RWPE1 (cell line): ENCODE data around the gene PRKAB1.
A peak's percentile ranks its signal among the peaks of the same experiment; 100 is the strongest.

ENCODE experiments used
- CTCF ChIA-PET: fragments of 350-600 bp; sonication (Branson Sonifier 250); formaldehyde crosslinking; extraction: SDS; loops from one replicate; lab custom pipeline; 2021; lab: Yijun Ruan, JAX
- POLR2A ChIA-PET: fragments of 400-600 bp; formaldehyde crosslinking; extraction: SDS; loops from one replicate; lab custom pipeline; 2020; ENCODE audit warnings: antibody characterized with exemption; ENCODE audit not compliant: low non-redundant PET; lab: Yijun Ruan, JAX
- DNase-seq: peaks from one replicate; pipeline ENCODE4 v3.0.0; 2012; ENCODE audit warnings: low spot score
- H3K27ac ChIP-seq: fragments of 450-650 bp; 2 replicates; pipeline ENCODE4 v1.5.1; 2017
- CTCF ChIP-seq: fragments of 450-650 bp; conservative IDR thresholded peaks from 2 replicates; pipeline ENCODE4 v1.5.1; 2017; ENCODE audit warnings: low read depth, mild to moderate bottlenecking

PRKAB1 gene

DNA sequence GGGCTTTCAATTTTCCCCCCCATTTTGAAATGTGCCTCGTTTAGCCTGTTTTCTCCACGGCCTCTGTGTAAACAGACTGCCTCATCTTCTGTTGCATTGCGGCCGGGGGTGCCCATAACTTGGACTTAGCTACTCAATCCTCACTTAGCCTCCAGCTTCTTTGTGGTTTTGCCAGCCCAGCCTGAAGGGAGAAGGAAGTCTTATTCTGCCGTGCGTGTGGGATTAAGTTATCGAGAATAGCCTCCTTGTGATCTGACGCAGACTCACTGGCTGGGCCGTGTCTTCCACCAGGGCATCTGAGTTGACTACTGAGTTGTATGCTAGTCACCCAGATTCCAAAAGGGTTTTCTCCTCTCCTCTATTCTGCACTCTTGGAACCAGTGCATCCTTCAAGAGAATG is 8.1 kb downstream of the PRKAB1 start:
- ChIA-PET CTCF (no interaction called here), POLR2A (no interaction called here)
- no peak overlapping the region for H3K27ac ChIP-seq
- TF ChIP-seq CTCF = no peak
- no peak for DNase-seq

- TF ChIP-seq CTCF = no peak
- no peak for DNase-seq
- H3K27ac ChIP-seq = no peak overlapping the region
- POLR2A ChIA-PET = no interaction called here
- CTCF ChIA-PET = no interaction called here
Measured at GRCh38 chr12:119676573-119676972, 8.6 kb downstream of the PRKAB1 start.

DNA sequence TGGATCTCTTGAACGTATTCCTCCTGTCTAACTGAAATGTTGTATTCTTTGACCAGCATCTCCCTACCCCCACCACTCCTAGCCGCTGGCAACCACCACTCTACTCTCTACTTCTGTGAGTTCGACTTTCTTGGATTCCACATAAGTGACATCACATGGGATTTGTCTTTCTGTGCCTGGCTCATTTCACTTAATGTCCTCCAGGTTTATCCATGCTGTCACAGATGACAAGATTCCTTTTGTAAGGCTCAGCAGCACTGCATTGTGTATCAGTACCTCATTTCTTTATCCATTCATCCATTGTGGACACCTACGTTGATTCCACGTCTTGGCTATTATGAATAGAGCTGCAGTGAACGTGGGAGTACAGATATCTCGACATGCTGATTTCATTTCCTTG is 10.5 kb downstream of the PRKAB1 start:
- no peak for DNase-seq
- ChIA-PET CTCF (no interaction called here), POLR2A (no interaction called here)
- TF ChIP-seq CTCF = no peak
- no peak overlapping the region for H3K27ac ChIP-seq

DNA sequence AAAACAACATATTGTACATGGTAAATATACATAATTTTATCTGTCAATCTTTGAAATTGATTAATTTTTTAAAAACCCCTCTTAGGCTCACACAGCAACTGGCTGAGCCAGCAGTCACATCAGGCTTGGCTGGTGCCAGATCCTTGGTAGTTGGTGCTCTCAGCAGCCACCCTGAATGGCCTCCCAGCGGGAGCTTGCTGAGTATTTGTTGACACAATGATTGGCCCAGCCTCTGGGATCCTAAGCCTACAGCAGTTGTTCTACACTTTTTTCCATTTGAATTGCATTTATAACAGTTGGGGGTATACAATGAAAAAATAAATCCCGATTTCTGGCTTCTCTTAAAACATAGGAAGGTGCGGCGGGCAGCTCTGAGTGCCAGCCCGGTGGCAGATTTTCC is 11.1 kb downstream of the PRKAB1 start:
- no peak for DNase-seq
- TF ChIP-seq CTCF = no peak
- POLR2A ChIA-PET = no interaction called here
- CTCF ChIA-PET = no interaction called here
- H3K27ac ChIP-seq = no peak overlapping the region

DNA sequence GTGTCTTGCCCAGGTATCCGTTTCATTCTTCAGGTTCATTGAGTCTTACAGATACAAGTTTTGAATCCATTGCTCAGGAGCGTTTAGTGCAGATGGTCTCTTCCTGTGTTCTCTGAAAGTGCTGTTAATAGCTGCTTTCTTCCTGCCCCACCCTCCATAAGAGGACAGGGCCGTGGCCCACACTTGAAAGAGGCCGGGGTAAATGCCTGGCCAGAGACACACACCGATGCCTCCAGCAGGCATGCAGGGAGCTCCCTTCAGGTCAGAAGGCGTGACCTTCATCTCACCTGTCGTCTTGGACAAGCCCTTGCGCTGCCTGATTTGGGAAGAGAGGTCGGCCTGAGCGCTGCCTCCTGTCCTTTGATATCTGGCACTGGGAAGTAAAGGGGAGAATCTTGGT is 11.6 kb downstream of the PRKAB1 start:
- no peak for DNase-seq
- H3K27ac ChIP-seq = no peak overlapping the region; the same call in 1 of the 2 replicates
- ChIA-PET POLR2A (no interaction called here), CTCF (no interaction called here)
- TF ChIP-seq CTCF = no peak

- no peak for DNase-seq
- no peak for TF ChIP-seq CTCF
- 0 out of 2 replicates have a peak overlapping the region, but pooled peaks have one; percentile 10 for H3K27ac ChIP-seq
- ChIA-PET POLR2A (no interaction called here), CTCF (interaction anchor here (0.7 kb wide), 1 partner anchor 121 kb away, joined by 3 read pairs; no protein-coding TSS in a partner anchor)
Measured at GRCh38 chr12:119681111-119681510, 13.2 kb downstream of the PRKAB1 start.
